HEK293 (cell line): ENCODE data around the gene APOBEC3H.

Experiments used
- TCF7L2 ChIP-seq: IDR thresholded peaks from 2 replicates; pipeline ENCODE4 v1.6.1; 2011; ENCODE audit warnings: low read depth, mild to moderate bottlenecking, inconsistent platforms, low read length, moderate library complexity, borderline replicate concordance
- ZNF639 ChIP-seq: fragments of 450-650 bp; formaldehyde crosslinking; IDR thresholded peaks from 2 replicates; pipeline ENCODE4 v1.5.1; 2016; ENCODE audit warnings: missing biosample characterization, missing genetic modification characterization

DNA sequence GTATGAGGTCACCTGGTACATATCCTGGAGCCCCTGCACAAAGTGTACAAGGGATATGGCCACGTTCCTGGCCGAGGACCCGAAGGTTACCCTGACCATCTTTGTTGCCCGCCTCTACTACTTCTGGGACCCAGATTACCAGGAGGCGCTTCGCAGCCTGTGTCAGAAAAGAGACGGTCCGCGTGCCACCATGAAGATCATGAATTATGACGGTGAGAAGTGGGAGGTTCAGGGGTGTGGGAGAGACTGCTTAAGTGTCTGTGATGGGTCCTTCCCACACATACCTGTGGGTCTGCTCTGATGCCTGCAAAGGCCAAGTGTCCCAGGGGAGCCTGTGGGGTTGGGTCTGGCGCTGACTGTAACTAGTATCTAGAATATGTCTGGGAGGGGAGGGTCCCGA, 16.0 kb upstream of the APOBEC3H start:
- TF ChIP-seq TCF7L2 = no peak
- TF ChIP-seq ZNF639 (tag by site-specific recombination) = no peak
